IPS-18c (cell line): ENCODE results near the gene CORO2A.
"Not testable (repeated sequence)": the region's sequence is repeated elsewhere in the genome, so short reads cannot be mapped to it uniquely, and the experiment has no call there.

Experiments used
- H3K4me3 ChIP-seq: 2 replicates; pipeline ENCODE4 v1.7.0; 2013; ENCODE audit warnings: low read depth, mild to moderate bottlenecking, low read length, moderate library complexity; ENCODE audit not compliant: insufficient read depth
- H3K9me3 ChIP-seq: one replicate; pipeline ENCODE4 v1.6.1; 2013; ENCODE audit warnings: mild to moderate bottlenecking, low read length, moderate library complexity; ENCODE audit not compliant: control insufficient read depth, insufficient read depth

CORO2A gene

GRCh38 chr9:98091735-98092612 is 100.5 kb downstream of the CORO2A start:
- Histone ChIP-seq H3K4me3 (peak overlapping the region; percentile 38; the same call in 1 of the 2 replicates), H3K9me3 (peaks cover 2% of the 10 kb centered on the region)

DNA sequence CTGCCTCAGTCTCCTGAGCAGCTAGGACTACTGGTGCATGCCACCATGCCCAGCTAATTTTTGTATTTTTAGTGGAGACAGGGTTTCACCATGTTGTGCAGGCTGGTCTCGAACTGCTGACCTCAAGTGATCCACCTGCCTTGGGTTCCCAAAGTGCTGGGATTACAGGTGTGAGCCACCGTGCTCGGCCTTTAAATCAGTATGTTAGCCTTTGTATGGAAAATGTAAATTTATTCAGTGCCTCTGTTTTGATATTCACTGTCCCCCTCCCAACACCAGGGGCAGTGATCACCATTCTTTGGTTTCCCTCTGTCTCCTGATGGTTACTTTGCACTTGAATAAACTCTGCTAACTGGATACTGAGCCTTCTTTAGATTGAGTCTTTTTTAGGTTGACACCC is 101.8 kb downstream of the CORO2A start:
- not testable (repeated sequence) for H3K4me3 ChIP-seq, H3K9me3 ChIP-seq

GRCh38 chr9:98087420-98088354 is 104.8 kb downstream of the CORO2A start:
- Histone ChIP-seq H3K9me3 (peaks cover 2% of the 10 kb centered on the region), H3K4me3 (no peak overlapping the region)

DNA sequence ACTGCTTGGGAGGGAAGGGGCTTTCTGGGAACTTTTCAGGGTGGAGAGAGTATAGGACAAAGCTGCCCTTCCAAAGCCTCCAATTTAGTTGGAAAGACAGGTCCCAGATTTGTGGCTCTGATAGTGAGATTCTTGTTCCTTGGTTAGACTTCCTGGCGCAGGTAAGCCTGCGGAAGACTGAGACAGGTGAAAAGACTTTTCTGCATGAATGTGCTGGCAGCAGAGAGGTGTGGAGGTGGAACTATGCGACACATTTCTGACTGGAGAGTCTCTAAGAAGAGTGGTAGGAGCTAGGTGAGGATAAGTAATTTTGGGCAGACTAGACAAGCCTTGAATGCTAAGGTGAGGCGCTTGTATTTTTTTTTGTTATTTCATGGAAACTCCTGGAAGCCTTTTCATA is 106.0 kb downstream of the CORO2A start:
- Histone ChIP-seq H3K4me3 (no peak overlapping the region), H3K9me3 (peaks cover 2% of the 10 kb centered on the region)

DNA sequence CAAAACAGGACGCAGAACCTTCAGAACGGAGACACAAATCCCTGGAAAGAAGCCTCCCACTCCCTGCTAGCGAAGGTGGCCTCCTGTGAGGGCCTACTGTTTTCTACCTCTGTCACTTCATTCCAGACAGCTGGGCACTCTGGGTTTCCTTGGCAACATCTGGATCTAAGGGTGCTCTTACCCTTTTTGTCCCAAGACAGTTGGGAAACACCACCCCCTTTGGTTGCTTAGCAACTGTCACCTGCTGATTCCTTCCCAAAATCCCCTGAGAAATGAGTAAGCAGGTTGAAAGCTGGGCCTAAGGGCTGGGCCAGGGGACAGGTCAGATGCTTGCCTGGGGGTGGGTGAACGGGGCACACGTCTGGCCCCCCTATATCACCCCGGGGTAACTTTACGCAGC is 106.5 kb downstream of the CORO2A start:
- no peak overlapping the region for H3K4me3 ChIP-seq
- H3K9me3 ChIP-seq, result peaks cover 4% of the 10 kb centered on the region

DNA sequence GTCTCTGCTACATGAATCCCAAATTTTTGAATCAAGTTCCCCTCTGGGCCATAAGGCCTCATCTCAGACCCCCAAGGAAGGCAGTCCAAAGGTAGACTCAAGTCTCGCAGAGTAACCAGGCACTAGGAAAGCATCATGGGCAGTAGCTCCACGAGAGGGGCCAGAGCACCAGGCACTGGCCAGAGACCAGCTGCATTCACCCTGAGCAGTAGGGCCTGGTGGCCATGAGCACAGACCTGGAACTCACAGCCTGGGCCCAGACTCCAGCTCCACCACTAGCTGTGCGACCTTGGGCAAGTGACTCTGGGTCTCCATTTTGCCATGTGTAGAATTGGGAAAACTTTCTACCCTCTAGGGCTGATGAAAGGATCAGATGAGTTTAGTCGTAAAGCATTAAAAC is 107.4 kb downstream of the CORO2A start:
- H3K4me3 ChIP-seq, result no peak overlapping the region
- peaks cover 7% of the 10 kb centered on the region for H3K9me3 ChIP-seq

DNA sequence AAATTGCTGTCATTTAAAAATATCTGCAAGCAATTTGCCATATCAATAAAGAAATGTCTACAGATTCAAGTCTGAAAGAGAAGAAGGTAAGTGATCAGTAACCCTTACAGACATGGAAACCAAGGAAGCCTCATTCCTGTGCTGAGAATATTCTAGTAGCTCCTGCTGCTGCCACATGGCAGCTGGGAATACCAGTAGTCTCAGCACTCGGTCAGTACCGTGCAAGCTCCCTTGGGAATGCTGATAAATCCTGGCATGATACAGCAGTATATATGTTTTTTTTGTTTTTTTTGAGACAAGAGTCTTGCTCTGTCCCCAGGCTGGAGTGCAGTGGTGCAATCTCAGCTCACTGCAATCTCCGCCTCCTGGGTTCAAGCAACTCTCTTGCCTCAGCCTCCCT is 108.0 kb downstream of the CORO2A start:
- Histone ChIP-seq H3K4me3 (no peak overlapping the region), H3K9me3 (peaks cover 6% of the 10 kb centered on the region)

DNA sequence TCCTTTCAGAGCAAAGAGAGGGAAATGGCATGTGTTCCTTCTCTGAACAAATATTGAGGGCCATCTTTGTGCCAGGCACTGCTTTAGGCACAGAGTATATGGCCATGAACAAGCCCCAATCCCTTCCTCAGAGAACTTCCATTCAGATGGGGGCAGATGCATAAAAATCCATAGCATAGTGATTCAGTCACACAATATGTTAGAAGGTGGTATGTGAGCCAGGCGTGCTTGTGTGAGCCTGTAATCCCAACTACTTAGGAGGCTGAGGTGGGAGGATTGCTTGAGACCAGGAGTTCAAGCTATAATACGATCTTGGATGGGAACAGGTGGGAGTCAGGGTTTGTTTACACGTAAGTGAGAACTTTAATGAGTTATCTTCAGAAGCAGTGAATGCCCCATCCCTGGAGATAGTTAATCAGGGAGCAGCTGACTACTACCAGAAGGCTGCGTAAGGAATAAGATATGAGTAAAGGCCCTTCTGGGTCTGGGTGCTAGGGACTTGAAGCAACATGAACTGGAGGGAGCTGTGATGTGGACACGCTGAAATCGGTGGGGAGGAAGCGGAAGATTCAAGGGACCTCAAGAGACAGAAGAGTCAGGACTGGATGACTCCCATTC is 108.8 kb downstream of the CORO2A start:
- peaks cover 4% of the 10 kb centered on the region for H3K9me3 ChIP-seq
- no peak overlapping the region for H3K4me3 ChIP-seq

DNA sequence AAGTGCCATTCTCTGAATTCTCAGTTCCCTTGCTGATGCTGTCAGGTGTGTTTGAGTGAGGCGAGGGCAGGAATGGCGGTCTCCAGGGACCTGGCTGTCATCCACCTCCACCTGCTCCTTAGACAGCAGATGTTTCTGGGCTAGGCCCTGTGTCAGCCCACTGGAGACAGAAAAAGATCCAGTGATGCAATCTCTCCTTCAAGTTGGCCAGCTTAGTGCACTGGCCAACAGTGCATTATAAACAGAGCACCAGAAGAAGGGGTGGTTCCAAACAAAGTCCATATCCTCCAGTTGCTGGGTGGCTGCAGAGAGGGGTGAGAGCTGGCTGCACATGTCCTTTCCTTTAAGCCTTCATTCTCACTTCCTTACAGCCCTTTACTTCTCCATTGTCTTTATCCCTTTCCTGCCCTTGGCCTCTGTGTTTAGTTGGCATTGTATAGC is 109.4 kb downstream of the CORO2A start:
- Histone ChIP-seq H3K9me3 (peaks cover 4% of the 10 kb centered on the region), H3K4me3 (no peak overlapping the region)

GRCh38 chr9:98081477-98082219 is 110.8 kb downstream of the CORO2A start:
- Histone ChIP-seq H3K4me3 (no peak overlapping the region), H3K9me3 (peaks cover 4% of the 10 kb centered on the region)

DNA sequence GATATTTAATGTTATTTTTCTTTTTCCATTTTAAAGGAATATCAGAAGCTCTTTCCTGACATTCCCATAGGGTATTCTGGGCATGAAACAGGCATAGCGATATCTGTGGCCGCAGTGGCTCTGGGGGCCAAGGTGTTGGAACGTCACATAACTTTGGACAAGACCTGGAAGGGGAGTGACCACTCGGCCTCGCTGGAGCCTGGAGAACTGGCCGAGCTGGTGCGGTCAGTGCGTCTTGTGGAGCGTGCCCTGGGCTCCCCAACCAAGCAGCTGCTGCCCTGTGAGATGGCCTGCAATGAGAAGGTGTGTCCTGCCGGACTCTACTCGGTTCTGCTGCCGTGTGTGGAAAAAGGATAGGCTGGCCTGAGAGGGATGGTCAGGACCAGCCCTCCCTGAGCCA is 111.7 kb downstream of the CORO2A start:
- peaks cover 4% of the 10 kb centered on the region for H3K9me3 ChIP-seq
- H3K4me3 ChIP-seq, result no peak overlapping the region

- H3K9me3 ChIP-seq, result peaks cover 4% of the 10 kb centered on the region
- H3K4me3 ChIP-seq, result no peak overlapping the region
Measured at GRCh38 chr9:98080326-98080725, 112.1 kb downstream of the CORO2A start.

- H3K9me3 ChIP-seq, result peaks cover 4% of the 10 kb centered on the region
- H3K4me3 ChIP-seq, result no peak overlapping the region
Measured at GRCh38 chr9:98078895-98079294, 113.5 kb downstream of the CORO2A start.

GRCh38 chr9:98076514-98076890 is 115.9 kb downstream of the CORO2A start:
- H3K4me3 ChIP-seq, result not testable (repeated sequence)

DNA sequence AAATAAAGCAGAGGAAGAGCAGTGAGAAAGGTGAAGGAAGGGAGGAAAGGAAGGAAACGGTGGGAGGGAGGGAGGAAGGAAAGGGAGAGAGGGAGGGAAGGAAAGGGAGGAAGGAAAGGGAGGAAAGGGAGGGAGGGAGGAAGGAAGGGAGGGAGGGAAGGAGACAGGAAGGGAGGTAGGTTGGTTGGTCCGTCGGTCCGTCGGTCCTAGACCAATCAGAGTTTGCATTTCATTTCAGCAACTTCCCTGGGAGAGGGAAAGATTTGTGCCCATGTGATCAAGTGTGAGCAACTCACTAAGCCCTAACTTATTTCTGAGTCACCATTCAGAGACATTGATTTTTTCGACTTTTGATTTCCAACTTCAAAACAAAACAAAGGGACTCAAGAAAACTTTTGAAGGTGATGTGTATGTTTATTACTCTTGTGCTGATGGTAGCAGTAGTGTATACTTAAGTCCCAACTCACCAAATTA is 117.1 kb downstream of the CORO2A start:
- no peak overlapping the region for H3K4me3 ChIP-seq
- H3K9me3 ChIP-seq, result no peaks in the 10 kb centered on the region

More at GRCh38 chr9:98076514-98076890, 115.9 kb downstream of the CORO2A start:
- H3K9me3 ChIP-seq, result not testable (repeated sequence)

DNA sequence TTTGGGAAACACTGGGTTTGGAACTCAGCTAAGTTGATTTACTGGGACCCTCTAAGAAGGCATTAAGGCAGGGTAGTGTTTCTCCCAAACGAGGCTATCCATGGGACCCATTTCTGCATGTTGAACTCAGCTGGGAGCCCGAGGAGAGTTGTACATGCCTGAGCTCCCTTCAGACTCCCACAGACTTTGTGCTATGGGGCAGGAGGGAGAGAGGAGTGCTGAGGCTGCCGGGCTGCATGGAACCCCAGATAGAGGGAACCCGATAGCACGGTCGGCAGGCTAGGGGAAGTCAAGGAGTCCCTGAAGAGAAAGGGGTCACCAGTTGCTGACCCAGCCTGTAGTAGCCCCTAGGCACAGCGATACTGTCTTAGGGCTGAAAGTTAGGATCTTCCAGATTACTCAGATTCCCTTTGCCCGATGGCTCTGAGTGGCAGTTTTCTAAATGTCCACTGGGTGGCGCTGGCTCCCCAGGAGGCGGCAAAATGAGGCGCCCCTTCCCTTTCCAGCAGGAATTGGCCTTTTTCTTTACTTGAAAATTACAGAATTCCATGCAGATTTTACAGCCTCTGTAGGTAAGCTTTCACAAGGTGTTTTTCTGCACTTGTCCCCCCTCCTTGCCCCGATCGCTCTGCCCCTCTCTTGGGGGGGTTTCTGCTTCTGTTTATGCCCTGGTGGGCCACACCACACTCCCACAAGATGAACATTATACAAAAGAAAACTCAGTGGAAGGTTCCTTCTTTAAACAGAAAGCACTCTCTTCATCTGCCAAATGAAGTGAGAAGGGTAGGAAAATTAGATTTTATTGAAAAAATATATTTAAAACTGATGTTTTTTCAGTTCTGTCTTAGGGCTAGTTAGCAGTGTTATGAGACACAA is 118.1 kb downstream of the CORO2A start:
- H3K4me3 ChIP-seq, result no peak overlapping the region
- no peaks in the 10 kb centered on the region for H3K9me3 ChIP-seq
